NCI-H524 (cell line): ENCODE measurements around the gene BTBD9.

ENCODE experiments used
- DNase-seq, 2 experiments: peaks; one replicate each; lab custom pipeline; 2025; lab: John Stamatoyannopoulos, UW

The BTBD9 gene

GRCh38 chr6:38508286-38508685 is 131.4 kb downstream of the BTBD9 start:
- DNase-seq = no peak

GRCh38 chr6:38507173-38507572 is 132.6 kb downstream of the BTBD9 start:
- DNase-seq = no peak

DNA sequence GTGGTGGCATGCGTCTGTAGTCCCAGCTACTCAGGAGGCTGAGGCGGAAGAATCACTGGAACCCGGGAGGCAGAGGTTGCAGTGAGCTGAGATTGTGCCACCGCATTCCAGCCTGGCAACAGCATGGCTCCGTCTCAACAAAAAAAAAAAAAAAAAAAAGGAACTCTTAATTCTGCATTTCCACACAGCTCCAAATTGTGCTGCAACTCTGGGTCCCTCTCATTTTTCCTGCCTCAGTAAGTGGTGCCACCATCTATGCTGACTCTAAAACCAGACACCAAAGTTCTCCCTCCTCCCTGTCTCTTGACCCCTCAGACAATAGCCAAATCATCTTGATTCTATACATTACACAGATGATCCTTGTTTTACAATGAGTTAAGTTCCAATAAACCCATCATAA is 133.9 kb downstream of the BTBD9 start:
- DNase-seq = no peak

GRCh38 chr6:38504996-38505395 is 134.7 kb downstream of the BTBD9 start:
- no peak for DNase-seq

- peak in 1 of 2 experiments; percentile 13 for DNase-seq
Observed at GRCh38 chr6:38503960-38504682, 135.6 kb downstream of the BTBD9 start.

DNA sequence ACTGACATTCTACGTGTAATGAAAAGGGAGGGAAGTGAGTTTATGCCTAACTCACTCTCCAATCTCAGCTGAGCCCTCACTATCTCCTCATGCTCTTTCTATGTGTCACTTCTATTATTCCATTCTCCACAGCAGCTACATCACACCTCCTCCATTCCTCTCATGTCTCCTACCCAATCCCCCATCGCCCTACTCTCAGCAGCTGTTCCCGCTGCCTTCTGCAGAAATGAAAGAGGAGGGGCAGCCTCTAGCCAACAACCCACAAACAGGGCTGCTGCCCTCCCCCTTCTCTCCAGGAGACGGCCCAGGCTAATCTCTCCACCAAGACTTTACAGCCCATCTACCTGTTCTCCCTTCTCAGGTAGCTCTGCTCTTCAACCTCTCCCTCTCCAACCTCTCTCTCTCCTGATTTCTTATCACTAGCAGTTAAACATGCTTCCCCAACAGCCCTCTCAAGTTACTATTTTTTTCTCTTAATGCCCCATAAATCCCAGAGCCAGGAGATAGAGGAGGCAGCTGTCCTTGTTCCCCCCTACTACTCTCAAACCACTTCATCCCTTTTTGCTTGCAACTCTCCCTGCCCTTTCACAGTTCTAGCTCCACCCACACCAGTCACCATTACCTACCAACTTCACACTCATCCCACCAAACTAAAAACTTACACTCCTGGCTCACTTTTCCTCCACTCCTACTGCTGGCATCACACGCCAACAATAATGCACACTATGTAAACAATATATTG is 136.5 kb downstream of the BTBD9 start:
- peak; percentile 76 to 90 for DNase-seq

DNA sequence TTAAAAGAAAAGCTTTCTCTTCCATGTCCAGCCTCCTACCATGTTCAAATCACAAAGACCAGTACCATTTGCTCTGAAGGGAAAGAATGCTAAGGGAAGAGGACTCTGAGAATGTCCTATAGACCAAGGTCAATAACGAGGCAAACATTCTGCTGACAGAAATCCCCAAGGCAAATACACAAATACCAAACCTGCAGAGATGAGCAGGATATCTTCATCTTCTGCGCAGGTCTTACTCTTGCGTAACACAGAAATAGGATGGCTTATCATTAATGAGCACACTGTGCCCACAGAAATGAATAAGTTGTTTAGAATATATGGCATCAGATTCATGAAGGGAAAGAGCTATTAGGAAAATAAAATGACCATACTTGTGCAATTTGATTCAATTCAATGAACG is 137.3 kb downstream of the BTBD9 start:
- no peak for DNase-seq

GRCh38 chr6:38501931-38502330 is 137.8 kb downstream of the BTBD9 start:
- DNase-seq = peak; percentile 98 to 99

- DNase-seq = no peak
Observed at GRCh38 chr6:38499529-38500096, 140.1 kb downstream of the BTBD9 start.

DNA sequence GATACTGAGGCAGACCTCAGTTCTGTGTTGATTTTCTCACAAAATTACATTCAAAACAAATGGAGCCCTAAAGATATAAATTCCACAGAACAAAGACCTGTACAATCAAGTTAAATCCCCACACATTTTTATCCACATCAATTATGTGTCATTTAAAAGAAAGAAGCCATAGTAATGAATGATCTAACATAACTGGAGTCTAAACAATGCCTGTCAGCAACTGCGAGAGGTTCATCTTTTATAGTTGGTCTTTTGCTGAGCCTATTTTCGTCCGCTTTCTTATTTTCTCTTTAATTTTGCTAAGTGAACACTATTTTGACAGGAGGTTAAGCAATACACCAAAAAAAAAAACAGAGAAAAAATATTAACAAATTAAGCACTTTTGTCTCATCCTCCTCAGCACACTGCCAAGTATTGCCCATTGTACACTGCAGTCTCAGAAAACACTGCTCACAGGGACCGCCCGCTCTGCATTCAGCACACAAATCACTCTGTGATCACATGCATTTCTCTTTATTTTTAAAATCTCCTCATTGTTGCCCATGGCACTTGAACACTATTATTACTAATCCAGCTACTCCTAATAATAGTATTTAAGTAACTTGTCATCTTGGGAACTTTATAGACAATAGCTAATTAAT is 140.8 kb downstream of the BTBD9 start:
- DNase-seq = no peak

GRCh38 chr6:38498085-38498484 is 141.6 kb downstream of the BTBD9 start:
- no peak for DNase-seq

GRCh38 chr6:38497546-38497945 is 142.2 kb downstream of the BTBD9 start:
- DNase-seq = no peak

DNA sequence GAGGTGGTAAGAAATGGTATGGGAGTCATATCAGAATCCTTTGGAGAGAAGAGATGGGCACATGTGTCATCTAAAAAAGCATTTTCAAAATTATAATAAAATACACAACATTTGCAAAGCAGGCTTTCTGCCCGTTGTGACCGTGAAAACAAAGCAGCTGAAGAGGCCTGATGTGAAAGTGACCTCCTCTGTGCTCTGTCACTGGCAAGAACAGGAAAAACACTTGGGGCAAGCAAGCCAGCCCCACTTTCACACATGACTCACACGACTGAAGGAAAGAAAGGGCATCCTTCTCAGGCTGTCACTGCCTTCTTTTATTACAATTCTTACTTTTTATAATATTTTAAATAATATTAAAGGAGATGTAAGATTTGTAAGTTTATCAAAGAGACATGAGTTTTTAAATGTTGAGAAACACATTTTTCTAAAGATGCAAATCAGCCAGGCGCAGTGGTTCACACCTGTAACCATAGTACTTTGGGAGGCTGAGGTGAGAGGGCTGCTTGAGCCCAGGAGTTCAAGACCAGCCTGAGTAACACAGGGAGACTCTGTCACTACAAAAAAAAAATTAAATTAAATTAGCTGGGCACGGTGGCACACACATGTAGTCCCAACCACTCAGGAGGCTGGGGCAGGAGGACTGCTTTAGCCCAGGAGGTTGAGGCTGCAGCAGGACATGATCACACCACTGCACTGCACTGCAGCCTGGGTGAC is 143.7 kb downstream of the BTBD9 start:
- DNase-seq = no peak

GRCh38 chr6:38495518-38495917 is 144.2 kb downstream of the BTBD9 start:
- peak in 1 of 2 experiments; percentile 30 for DNase-seq

- DNase-seq = peak; percentile 67 to 79
Observed at GRCh38 chr6:38493931-38494547, 145.7 kb downstream of the BTBD9 start.

GRCh38 chr6:38492031-38492430 is 147.7 kb downstream of the BTBD9 start:
- DNase-seq = no peak

- peak; percentile 93 to 98 for DNase-seq
Observed at GRCh38 chr6:38489951-38490350, 149.8 kb downstream of the BTBD9 start.

DNA sequence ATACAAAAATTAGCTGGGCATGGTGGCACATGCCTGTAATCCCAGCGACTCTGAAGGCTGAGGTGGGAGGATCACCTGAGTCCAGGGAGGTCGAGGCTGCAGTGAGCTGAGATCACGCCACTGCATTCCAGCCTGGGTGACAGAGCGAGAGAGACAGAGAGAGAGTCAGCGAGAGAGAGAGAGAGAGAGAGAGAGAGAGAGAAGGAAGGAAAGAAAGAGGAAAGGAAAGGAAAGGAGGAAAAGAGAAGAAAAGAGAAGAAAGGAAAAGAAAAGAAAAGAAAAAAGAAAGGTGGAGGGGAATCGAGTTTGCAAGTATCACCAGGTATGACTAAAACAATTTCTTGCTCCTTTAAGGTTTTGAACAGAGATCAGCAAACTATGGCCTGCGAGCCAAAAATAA is 152.3 kb downstream of the BTBD9 start:
- no peak for DNase-seq

DNA sequence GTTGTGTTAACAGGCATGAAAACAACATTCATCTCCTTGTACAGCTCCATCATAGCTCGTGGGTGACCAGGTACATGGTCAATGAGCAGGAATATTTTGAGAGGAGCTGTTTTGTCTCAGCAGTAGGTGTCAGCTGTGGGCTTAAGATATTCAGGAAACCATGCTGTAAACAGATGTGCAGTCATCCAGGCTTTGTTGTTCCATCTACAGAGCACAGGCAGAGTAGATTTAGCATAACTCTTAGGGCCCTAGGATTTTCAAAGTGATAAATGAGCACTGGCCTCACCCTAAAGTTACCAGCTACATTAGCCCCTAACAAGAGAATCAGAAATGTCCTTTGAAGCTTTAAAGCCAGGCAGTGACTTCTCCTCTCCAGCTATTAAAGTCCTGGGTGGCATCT is 154.2 kb downstream of the BTBD9 start:
- no peak for DNase-seq

- no peak for DNase-seq
Observed at GRCh38 chr6:38484656-38485055, 155.1 kb downstream of the BTBD9 start.

DNA sequence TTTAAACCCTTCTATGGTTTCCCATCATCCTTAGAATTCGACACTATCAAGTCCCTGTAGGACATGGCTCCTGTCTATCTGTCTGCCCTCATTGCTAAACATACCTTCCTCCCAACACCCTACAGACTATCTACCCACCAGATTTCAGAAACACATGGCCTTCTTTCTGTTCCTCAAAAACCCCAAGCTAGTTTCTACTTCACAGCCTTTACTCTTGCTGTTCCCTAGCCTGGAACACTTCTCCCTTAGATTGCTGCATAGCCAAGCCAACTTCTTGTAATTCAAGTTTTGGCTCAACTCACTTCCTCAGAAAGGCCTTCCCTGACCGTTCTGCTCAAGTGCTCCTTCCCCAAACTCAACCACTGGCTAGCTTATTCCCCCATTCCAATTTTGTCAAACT is 156.2 kb downstream of the BTBD9 start:
- no peak for DNase-seq

DNA sequence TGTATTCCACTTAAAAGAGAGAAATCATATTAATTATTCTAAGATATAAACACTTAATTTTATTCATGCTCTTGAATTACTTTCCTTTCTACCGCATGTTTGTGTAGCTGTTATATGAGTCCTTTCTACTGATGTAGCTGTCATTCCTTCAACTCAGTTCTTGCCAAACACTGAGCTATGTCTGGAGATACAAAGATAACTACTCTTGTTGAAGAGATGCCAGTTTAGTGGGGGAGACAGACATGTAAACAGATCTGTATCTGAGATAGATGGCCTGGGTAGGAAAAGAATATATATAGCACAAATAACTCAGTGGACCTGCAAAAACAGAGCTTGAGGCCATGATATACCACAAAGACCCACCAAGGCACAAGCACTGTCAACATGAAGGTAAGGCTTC is 157.3 kb downstream of the BTBD9 start:
- DNase-seq = no peak
